CD4-positive, alpha-beta T cell treated with Interleukin-21 for 1 hour (primary cell): ENCODE results near the gene ASMTL.
"Not testable (repeated sequence)": the region's sequence is repeated elsewhere in the genome, so short reads cannot be mapped to it uniquely, and the experiment has no call there.

Experiments used
- DNase-seq: peaks from one replicate; pipeline ENCODE4 v3.0.0-alpha.2; 2020

The ASMTL gene

DNA sequence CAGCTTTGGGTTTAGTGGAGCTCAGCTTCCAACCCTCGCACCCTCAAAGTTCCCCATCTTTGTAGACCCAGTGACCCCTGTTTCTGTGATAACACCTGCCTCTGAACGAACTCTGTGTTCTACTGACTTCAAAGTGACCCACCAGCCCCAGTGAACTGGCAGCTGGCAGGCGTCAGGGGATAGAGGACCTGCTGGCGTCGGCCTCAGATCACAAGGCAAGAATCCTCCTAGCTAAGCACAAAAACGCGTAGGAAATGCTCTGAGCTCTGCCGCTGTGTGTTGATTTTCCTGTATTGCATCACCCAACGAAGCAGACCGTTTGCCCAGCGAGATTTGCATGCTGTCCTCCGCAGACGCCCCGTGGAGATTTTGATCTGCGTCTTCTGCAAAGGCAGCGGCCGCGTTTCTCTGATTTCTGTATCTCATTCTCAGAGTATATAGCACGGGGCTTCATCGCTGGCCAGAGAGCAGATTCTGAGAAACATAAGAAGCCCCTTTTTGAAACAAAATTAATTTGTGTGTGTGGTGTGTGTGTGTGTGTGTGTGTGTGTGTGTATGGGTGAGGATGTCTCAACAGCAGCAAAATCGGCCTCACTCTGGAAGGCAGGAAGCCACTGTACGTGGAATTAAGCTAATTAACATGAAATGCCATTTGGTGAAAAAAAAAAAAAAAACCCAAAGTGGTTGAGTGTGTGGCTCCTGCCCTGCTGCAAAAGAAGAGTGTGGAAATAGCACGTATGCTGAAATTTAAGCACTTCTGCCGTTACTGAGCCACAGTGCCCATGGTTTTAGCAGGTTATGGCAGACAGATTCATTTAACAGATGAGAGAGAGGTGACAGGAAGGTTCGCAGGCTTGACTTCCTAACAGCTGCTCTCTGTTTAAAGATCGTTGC is 29.2 kb upstream of the ASMTL start:
- DNase-seq = peak; percentile 82

DNA sequence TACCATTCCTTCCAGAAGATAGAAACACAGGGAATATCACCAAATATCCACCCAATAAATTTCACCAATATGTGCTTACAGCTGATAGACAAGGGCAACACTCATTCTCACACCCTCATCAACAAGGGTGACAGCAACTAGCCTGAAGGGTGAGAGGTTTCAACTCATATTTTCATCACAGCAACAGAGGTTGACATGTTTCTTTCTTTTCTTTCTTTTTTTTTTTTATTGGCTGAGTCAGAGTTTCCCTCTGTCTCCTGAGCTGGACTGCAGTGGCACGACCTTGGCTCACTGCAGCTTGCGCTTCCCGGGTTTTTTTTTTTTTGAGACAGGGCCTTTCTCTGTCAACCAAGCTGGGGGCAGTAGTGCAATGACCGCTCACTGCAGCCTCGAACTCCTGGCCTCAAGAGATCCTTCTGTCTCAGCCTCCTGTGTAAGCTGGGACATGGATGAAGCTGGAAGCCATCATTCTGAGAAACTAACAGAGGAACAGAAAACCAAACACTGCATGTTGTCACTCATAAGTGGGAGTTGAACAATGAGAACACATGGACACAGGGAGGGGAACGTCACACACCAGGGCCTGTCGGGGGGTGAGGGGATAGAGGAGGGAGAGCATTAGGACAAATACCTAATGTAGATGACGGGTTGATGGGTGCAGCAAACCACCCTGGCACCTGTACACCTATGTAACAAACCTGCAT is 27.5 kb upstream of the ASMTL start:
- no peak for DNase-seq

DNA sequence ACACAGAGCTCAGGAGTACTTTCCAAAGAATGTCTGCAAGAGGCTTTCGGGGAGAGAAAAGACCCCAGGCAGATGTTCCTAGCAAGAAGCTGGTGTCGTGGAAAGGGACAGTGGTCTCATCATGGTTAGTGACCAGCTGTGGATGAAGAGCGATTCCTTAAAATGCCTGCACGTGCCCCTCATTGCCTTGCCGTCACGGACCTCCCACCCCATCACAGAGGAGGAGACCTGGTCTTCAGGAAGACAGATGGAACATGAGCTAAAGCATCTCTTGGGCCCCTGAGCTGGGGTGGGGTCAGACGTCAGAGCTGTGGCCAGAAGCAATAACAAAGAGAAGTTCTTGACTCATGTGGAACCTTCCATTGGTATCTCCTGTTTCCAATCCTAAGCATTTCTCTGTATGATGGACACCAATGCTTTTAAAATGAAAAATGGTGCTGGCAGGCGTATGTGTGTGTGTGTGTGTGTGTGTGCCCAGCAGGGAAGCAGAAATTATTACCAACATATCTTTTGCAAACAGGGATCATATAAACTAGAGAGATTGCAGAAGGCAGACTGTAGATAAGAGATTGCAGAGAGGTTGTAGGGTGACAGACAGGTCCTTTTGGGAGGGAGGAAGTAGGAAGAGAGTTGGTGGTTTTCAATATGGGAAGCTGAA is 25.2 kb upstream of the ASMTL start:
- DNase-seq = no peak

DNA sequence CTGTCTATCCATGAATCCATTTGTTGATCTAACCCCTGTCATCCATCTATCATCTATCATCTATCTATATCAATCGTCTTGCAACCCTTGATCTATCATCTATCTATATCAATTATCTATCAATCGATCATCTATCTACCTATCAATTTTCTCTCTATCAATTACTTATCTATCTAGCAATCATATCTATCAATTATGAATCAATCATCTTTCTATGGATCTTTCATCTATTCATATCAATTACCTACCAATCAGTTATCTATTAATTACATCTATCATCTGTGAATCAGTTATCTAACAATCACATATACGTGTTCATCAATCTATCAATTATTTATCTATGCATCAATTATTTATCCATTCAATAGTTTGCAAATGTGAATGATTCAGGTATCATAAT is 24.5 kb upstream of the ASMTL start:
- no peak for DNase-seq

DNA sequence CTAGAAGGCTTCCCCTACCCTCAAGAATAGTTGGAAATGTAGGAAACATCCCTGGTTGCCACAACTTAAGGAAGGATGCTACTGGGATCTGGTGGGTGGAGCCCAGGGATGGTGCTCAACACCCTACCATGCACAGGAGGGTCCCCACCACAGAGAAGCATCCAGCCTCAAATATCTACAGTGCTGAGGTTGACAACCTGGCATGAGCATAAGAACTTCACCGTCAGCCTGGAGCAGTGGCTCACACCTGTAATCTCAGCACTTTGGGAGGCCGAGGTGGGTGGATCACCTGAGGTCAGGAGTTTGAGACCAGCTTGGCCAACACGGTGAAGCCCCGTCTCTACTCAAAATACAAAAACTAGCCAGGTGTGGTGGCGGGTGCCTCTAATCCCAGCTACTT is 24.0 kb upstream of the ASMTL start:
- DNase-seq = no peak

DNA sequence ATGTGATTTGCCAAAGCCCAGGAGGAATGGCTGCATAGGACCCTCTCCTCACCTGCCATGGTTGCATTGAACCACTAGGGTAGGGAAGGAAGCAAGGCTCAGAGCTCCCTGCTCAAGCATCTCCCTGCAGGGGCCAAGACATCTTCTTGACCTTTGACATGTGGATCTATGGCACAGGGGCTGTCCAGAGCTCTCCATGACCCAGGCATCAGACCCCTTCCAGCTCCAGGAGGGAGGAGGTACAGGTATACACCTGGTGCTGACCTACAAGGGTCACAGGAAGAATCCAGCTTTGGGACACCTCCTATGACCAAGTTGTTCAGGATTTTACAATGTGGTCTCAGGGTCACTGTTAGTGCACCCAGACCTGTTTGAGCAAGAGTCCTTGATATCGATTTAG is 23.2 kb upstream of the ASMTL start:
- no peak for DNase-seq

DNA sequence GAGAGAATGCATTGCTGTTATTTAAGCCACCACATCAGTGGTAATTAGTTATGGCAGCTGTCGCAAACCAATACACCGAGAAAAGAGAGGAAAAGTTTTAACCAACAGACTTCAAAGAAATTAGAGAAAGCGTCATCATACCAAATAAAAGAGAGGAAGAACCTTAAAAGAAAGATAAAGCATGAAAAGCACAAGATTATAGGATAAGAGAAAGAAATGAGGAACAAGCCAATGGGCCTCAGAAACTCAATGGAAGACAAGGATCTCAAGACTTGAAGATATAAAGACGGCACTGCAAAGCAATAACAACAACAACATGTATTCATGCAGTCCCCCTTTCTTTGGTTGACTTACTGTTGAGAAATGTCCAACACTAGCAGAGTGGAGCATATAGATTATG is 22.8 kb upstream of the ASMTL start:
- DNase-seq = no peak

DNA sequence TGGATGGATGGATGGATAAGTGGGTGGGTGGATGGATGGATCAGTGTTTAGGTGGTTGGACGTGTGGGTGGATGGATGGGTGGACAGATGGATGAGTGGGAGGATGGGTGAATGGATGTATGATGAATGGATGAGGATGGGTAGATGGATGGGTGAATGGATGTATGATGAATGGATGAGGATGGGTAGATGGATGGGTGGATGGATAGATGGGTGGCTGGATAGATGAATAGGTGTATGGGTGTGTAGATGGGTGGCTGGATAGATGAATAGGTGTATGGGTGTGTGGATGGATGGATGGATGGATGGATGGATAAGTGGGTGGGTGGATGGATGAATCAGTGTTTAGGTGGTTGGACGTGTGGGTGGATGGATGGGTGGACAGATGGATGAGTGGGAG is 21.9 kb upstream of the ASMTL start:
- DNase-seq = not testable (repeated sequence)

DNA sequence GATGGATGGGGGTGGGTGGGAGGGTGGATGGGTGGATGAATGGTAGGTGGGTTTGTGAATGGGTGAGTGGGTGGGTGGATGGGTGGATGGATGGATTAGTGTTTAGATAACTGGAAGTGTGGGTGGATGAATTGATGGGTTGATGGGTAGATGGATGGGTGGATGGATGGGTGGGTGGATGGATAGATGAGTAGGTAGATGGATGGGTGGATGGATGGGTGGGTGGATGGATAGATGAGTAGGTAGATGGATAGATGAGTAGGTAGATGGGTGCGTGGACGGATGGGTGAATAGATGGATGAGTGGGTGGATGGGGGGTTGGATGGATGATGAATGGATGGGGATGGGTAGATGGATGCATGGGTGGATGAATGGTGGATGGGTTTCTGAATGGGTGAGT is 20.3 kb upstream of the ASMTL start:
- no peak for DNase-seq

DNA sequence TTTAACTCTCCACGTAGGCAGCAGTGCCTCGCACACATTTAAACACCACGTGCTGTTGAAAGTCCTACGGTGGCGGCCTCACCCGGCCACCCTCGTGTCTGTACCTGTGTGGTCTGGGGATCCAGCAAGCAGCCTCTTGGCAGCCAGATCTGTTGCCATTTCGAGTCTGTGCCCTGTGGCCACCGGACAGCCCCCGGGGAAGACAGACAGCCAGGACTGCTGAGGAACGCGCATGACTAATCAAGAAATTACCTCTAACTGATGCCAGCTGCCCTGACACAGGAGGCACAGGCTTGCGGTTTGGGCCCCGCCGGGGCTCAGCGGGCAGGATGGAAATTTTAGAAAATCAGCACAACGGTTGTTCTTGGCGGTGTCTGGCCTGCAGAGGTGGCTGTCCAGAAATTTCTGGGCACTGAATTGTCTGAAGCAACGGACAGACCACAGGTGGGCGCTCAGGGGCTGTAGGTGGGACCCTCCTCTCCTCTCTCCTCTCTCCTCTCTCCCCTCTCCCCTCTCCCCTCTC is 15.6 kb upstream of the ASMTL start:
- DNase-seq = peak; percentile 82

DNA sequence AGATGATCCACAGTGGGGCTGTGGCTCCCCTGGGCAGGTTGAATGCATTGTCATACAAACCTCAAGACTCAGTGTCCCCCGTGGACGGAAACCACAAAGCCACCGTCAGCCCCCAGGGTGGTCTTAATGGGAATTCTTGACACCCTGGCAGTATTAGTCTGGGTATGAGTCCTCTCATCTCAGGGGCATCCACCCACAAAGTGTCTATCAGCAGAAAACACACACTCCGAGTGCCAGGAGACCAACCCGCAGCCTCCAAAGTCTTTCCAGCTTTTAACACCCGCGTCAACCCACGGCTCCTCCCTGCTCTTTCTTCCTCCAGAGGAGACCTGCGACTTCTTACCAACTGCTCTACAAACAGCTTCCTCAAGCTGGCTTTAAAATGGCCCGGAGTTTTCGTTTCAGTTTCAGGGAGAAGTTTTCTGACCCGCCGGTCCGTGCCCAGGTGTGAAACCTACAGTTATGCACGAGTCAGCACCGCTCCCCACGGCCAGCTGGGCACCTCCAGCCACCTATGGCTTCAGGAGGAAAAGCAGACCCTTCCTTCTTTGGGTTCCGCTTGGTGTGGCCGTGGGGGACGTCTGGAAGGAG is 14.4 kb upstream of the ASMTL start:
- peak; percentile 63 for DNase-seq

DNA sequence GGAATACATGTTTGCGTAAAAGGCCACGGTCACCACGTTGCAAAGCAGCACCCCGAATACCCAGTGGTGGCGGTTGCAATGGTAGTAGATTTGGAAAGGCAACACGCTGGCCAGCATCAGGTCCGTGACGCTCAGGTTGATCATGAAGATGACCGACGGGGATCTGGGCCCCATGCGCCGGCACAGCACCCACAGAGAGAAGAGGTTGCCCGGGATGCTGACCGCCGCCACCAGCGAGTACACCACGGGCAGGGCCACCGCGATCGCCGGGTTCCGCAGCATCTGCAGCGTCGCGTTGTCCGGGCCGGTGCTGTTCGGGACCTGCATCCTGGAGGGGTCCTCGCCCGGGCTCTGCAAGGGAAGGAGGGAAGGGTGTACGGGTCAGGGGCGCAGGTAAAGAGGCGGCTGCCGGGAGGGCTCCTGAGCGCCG is 13.5 kb upstream of the ASMTL start:
- DNase-seq = no peak

DNA sequence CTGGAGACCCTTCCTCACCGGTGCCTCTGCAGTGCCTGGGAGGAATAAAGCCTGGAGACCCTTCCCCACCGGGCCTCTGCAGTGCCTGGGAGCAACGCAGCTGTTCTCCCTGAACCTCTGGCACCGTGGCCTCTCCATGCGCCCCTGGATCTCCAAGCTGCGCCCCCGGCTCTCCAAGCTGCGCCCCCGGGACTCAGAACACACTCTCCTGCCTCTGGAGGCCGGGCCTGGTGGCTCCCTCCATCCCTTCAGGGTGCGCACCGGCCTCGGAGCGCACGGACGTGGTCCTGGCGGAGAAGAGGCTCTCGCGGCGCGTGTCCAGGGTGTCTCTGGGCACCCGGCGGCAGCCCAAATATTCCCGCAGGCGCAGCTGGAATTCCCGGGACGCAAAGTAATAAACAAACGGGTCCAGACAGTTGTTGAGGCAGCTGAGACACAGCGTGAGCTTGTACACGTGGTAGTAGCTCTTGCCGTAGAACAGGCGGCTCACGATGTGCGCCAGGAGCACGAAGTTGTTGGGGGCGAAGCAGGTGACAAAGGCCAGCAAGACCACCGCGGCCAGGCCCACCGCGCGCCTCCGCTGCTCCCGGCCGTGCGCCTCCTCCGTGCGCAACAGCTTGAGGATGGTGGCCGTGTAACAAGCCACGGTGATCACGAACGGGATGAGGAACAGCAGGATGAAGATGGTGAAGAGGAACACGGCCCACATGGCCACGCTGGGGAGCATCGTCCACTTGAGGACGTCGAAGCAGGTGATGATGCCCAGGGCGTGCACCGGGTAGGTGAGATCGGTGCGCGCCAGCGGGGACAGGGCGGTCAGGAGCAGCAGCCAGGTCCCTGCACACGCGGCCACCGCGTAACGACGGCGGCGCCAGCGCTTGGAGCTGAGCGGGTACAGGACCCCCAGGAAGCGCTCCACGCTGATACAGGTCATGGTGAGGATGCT is 12.8 kb upstream of the ASMTL start:
- no peak for DNase-seq

DNA sequence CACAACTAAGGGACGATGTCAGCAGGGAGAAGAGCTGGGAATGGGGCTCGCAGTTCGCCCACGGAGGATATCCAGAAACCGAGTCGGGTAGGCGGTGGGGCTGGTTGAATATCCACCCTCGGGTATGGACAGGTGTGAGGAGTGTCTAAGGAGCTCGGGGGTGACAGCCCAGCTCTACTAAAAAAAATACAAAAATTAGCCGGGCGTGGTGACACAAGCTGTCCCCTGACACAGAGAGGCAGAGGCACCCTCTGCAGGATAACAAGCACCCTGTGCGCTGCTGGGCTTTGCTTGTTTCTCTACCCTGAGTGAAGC is 12.2 kb upstream of the ASMTL start:
- no peak for DNase-seq

DNA sequence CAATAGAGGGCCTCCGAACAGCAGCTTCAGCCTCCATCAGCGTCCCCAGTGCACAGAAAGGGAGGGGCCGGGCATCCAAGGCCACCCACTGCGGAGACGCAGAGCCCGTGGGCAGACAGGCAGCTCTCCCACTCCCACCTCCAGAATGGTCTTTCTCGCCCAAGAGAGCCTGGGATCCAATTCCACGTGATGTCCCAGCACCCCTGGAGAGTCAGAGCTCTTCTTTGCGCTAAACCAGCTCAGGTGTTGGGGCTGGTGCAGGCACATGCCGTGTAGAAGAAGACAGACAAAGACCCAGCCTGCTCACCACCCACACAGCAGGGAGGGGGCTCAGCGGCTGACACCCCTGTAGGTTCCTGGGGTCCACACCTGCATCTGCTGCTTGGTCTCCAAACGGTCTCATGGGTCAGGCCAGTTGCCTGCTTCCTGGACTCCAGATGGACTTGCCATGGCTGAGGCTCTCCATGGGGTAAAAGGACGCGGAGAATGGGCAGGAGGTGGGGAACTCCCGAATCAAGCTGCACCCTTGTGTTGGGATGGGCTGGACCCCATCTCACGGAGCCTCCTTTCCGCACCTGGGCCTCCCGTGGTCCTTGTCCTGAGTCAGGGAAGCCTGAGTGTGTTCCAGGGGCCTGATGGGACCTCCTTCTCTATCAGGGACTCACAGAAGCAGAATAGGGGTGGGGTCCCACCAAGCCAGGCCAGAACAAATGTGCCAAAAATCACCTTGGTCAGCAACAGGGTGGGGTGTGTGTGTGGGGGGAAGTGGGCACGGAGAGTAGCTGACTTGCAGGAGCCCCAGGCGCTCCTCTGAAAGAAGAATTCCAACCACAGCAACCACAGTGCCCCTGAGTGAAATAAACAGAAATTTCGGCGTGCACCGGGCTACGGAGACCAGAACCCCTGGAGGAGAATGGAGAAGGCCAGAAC is 11.6 kb upstream of the ASMTL start:
- DNase-seq = peak; percentile 48

DNA sequence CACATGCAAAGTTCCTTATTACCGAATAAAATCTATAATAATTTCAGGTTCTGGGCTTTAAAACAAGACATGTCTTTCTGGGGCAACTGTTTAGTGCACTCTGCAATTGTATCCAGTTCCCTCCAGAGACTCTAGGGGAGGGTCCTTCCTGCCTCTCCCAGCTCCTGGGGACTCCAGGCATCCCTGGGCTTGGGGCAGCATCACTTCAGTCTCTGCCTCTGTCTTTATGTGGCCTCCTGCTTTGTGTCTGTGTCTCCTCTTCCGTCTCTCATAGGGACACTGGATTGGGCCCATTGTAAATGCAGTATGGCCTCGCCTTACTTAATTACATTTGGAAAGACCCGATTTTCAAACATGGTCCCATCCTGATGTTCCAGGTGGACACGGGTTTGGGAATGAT is 10.9 kb upstream of the ASMTL start:
- DNase-seq = no peak

DNA sequence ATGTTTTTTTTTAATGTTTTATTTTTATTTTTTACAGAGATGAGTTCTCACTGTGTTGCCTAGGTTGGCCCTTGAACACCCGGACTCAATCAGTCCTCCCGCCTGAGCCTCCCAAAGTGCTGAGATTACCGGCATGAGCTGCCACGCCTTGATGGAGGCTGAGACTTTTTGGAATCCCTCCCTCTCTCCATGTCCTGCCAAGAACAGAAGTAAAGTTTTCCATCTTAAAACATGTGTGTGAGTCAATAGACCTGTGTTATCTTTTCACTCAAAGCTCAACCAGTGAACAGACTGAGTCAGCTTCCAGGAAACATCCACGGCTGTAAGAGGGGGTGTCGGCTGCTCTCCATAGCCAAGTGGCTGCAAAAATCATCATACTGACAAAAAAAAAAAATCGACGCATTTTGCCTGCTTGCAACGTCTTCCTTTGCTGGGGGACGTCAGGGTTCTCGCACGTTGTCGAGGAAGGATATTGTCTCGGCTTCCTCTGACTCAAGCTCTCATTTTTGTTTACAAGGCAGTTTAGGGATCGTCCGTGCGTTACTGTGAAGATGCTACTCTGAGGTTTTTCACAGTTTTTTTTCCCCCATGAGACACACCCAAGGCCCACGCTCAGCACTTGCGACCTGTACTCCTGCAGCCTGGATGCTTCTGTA is 10.0 kb upstream of the ASMTL start:
- peak; percentile 89 for DNase-seq

DNA sequence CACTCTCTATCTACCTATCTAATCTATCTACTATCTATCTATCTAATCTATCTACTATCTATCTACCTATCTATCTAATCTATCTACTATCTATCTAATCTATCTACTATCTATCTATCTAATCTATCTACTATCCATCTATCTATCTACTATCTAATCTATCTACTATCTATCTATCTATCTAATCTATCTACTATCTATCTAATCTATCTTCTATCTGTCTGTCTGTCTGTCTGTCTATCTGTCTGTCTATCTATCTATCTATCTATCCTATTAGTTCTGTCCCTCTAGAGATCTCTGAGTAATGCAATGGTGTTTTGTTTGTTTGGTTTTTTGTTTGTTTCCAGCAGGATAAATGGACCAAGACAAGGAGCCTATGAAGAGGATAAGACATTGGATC is 9.4 kb upstream of the ASMTL start:
- DNase-seq = no peak

DNA sequence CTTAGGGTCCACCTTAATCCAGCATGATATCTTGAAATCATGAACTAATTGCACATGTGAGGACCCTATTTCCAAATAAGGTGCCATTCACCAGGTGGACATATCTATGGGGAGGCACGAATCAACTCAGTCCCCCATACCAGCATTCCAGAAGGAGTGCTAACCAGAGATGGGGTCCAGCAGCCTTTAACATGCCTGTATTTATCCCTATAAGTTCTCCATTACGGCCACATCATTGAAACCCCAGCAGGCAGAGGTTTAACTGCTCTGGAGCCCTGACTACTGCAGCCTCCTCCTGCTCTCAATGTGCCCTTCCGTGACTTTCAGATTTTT is 3.2 kb upstream of the ASMTL start:
- no peak for DNase-seq

DNA sequence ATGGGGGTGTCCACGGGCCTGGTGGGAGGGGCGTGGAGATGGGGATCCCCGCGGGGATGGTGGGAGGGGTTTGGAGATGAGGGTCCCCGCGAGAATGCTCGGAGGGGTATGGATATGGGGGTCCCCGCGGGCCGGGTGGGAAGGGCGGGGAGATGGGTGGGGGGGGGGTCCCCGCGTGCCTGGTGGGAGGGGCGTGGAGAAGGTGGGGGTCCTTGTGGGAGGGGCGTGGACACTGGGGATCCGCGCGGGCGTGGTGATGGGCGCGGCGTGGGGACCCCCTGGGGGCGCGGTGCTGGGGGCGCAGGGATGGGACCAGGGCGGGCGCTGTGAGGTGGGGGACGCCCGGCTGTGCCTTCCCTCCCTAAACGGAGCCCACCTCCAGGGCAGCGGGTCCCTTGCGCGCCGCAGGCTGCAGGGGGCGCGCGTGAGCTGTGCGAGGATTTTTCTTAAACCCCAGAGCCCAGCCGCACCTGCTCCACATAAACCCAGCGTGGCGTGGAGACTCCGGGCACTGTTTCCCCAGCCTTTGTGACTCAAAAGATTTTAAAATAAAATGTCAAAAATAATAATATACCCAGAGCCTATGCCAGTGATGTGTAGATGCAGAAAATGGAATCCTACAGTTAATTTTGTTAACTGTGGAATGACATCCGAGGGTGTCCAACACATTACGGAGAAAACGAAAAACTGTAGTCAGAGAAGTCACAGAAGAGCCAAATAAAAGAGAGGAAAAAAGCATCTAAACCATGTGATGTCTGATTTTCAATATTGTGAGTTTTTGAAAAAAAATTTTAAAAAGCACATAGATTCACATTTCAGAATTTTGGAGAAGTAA is 1.5 kb upstream of the ASMTL start:
- DNase-seq = peak; percentile 88
